SK-N-MC (cell line): Measurements from ENCODE around the gene KCNT1.

Experiments used
- EZH2 ChIP-seq: fragments of 200-600 bp; sonication (generic); IDR thresholded peaks from one replicate; pipeline ENCODE4 v1.6.1; 2017; ENCODE audit warnings: antibody characterized with exemption
- FOXP2 ChIP-seq: optimal IDR thresholded peaks from 2 replicates; pipeline ENCODE3; 2011; ENCODE audit warnings: mild to moderate bottlenecking, moderate library complexity; ENCODE audit not compliant: insufficient read depth; ENCODE audit errors: extremely low read length, control extremely low read depth
- POLR2AphosphoS5 ChIP-seq: IDR thresholded peaks from 2 replicates; pipeline ENCODE4 v1.6.1; 2012; ENCODE audit warnings: mild to moderate bottlenecking, low read depth, low read length, borderline replicate concordance

DNA sequence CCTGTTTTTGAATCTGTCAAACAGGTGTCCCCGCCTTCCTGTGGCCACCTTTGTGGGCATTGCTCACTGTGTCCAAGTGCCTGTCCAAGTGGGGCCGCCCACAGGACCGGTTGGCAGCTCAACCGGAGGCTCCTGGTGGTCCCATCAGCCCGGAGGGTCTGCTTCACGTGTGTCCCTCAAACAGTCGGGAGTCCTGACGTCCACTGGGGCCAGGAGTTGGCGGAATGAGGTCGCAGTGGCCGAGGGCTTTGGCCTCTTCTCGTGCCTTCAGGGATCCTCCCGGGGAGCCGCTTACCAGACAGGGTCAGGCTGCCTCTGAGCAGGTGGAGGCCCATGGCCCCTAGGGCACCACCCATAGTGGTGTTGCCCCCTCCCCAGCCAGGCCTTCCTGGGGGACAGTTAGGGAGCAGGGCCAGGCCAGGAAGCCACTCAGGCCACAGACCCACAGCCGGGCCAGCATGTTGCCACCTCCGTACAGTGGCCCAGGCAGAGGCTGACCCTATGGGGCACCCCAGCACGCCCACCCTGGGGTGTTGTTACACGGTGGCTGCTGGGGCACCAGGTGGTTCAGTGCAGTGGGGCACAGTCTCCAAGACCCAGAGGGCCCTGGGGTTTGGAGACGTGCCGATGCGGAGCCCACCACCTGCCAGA, 69.5 kb downstream of the KCNT1 start:
- TF ChIP-seq POLR2AphosphoS5 (no peak), EZH2 (no peak), FOXP2 (no peak)
